Endothelial cell of hepatic sinusoid (primary cell): ENCODE measurements around the gene HES6.
"Not testable (repeated sequence)": the region's sequence is repeated elsewhere in the genome, so short reads cannot be mapped to it uniquely, and the experiment has no call there.

Source experiments
- in situ Hi-C: cut with HindIII; loops from 2 replicates; pipeline ENCODE4 v1.10.0; 2017; ENCODE audit warnings: low sequenced_read_pairs

The HES6 gene

DNA sequence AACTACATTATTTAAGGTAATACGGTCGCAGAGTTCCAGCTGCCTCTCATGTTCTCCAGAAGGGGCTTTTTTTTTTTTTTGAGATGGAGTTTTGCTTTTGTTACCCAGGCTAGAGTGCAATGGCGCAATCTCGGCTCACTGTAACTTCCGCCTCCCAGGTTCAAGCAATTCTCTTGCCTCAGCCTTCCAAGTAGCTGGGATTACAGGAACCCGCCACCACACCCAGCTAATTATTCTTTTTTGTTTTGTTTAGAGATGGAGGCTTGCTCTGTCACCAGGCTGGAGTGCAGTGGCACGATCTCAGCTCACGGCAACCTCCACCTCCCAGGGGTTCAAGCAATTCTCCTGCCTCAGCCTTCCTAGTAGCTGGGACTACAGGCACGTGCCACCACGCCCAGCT lies 33.6 kb upstream of the HES6 start:
- in situ Hi-C loops: not testable (repeated sequence)

GRCh38 chr2:238272156-238272555 lies 32.3 kb upstream of the HES6 start:
- in situ Hi-C loops: no loop called here

DNA sequence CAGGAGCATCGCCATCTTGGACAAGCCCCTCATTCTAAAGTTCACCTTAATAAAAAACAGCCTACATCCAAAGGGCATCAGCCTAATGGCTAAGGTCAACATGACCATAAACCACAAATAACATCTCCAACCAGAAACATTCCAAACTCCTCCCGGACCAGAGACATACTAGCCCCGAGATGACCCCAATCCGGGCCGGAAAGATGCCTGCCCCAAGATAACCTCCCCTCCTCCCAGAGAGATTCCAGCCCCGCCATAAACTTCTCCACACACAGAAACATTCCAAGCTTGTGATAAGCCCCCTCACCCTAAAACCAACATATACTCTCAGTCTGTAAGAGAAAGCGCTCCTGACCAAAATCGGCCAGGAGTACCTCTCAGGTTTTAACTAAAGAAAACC lies 31.8 kb upstream of the HES6 start:
- in situ Hi-C loops: not testable (repeated sequence)

DNA sequence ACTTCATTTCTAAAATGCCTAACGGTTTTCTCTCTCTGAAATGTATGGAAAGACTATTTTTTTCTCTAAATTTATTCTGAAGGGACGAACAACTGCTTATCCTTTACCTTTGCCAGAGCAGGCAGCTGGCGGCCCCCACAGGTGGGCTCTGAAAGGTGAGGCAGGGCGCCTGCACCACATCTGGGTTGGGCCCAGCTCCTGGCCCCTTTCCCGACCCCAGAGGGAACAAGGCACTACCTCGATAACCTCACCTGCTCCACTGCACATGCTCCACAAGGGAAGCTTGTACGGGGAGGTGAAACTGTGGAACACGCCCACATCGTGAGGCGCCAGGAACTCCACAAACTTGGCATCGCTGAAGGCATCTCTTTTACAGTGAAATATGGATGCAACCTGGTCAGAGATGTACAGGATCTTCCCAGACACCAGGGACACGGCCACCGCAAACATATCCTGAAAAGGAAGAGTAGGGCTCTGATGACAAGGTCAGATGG lies 31.3 kb upstream of the HES6 start:
- in situ Hi-C loops: no loop called here

DNA sequence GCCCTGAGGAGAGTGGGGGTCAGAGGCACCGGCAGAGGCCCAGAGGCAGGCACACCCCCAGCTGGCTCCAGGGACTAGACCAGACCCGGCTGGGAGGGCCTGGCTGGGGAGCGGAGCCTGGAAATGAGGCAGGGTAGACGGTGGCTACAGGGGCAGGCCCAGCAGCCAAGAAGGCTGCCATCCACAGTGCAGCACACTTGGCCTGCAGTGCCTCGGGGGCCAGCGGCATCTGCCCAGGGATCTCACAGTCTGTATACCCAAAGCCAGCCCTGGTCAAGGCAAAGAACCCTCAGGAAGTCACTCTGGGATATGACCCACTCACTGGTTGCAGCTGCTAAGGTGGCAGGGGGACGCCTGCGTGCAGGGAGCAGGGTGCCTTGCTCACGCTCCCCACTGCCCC lies 30.8 kb upstream of the HES6 start:
- in situ Hi-C loops: no loop called here

GRCh38 chr2:238269741-238270140 lies 29.9 kb upstream of the HES6 start:
- in situ Hi-C loops: no loop called here

DNA sequence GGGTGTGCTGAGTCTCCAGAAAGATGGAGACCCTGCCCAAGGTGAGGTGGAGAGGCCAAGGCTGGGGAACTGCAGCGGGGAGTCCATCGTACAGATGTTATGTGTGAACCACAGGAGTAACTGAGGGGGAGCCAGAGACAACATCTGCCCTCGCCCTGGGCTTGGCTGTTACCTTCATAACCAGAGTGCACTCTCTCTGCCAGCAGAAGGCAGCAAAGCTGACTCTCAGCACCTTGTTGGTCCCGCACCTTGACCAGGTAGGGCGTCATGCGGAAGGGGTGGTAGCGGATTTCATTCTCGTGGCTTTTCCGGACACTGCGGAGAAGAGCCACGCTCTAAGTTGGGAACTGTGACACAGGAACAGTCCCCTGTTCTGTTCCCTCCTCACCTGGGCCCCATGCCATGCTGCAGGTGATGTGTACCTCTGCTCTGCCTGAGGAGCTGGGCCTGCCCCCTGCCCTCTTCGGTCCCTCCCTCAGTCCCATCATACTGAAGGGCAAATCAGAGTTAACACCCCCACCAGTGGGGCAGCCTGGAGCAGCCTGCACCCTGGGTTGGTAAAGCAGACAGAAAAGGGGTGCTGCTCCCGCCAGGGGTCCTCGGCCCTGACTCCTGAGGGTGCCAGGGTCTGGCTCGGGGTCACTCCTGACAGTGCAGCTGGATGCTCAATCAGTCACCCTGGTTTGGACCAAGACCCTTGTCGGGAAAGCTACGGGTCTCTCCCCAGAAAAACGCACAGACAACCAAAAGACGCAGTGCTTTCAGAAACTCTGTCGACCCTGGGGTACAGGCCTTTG lies 28.2 kb upstream of the HES6 start:
- in situ Hi-C loops: no loop called here

GRCh38 chr2:238267341-238267710 lies 27.5 kb upstream of the HES6 start:
- in situ Hi-C loops: no loop called here

GRCh38 chr2:238265605-238266004 lies 25.8 kb upstream of the HES6 start:
- in situ Hi-C loops: no loop called here

DNA sequence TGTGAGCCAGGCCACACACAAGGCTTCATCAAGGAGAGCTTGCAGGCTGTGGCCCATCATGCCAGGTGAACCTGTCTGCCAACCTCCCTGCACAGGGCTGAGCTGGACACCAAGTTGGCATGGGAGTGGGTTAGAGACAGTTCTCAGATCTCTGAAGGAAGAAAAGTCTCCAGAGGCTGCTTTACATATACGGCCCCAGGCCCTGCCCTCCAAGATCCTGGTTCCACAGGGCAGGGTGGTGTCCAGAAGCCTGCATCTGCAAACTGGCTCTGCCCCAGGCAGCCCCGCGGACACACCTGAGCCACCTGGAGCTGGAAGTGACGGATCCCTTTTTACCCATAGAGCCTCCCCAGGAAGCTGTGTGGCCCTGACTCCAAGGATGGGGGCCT lies 24.2 kb upstream of the HES6 start:
- in situ Hi-C loops: no loop called here

DNA sequence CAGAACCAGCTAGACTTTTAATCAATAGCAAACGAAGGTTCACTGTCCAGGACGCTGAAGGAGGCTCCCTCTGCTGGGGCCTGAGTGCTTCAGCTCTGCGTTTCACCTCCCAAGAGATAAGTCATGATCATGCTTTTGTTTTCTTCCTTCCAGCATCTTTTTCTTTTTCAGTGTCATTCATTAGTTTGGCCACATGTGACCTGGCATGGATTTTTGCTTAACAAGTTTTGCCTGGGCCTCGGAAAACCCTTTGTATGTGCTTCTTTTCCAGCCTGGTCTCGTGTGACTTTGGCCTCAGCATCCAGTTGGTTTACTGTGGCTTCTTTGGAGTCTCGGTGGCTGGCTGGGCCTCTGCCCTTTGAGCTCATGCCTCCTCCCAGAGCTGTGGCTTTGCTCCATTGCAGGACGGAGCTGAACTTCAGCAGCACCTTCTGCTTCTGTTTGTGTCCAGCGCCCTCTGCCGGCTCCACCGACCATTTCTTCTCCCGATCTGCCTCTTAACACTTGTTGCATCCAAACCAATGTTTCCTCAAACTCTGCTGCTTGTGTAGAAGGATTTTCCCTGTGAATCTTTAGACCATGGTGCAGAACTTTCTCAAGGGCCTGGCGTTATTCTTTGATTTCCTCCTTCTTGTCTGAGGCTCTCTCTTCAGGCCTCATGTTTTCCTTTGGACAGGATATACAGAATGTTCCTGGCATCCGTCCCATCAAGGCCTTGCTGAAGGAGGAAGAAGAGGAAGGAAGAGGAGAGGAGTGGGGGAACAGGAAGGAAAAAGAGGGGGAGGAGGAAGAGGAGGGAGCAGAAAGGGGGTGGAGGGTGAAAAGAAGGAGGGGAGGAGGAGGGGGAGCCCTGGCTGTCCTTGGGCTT lies 23.6 kb upstream of the HES6 start:
- in situ Hi-C loops: no loop called here

DNA sequence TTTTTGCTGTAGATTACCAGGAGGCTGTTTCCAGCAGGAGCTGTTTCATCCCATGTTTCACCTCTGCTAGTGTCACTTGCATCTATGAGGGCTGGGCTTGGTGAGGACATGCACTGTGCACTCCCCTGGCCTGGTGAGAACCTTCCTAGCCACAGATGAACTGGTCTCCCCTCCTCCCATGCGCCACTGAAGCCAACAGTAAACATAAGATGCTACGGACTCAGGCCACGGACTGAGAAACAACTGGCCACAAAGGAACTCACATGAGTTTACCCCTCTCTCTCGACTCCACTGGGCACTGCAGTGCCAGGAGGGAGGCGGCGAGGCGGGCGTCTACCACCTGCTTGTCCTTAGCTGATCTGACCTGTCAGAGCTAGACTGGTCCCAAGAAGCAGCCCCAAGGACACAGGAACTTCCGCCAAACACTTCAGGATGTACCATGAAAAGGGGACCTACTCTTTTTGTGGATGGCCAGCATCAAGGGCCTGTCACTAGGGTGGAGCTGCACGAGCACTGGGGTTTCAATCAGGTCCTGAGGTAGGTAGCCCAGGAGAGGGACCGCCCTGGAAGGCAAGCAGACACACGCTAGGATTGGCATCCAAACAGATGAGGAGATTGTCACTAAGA lies 22.8 kb upstream of the HES6 start:
- in situ Hi-C loops: no loop called here

DNA sequence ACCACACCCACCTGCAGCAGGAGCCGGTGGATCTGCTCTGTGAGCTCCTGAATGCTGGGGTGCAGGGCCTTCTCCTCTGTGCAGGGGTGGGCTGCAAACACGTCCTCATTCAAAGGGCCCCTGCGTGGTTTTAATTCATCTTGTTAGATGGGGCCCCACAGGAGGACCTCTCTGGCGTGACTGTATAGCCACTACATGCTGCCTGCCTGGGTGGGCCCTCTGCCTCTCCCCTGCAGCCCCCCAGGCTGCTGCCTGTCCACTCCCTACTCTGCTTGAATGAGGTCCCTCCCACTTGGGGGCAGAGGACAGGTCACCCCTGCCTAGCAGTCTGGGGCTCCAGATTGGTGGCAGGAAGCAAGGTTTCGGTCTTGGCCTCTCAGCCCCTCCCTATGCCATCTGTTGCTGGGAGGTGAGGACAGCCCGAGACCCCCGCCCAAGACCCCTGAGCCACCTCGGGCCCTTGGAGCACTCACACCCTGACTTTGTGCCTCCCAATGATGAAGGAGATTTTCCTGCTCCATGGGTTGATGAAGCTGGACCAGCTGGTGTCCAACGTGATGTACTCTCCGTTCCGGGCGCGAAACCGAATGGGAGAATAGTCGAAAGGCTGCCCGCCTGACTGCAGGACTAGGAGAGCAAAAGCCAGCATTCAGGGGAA lies 22.0 kb upstream of the HES6 start:
- in situ Hi-C loops: no loop called here

DNA sequence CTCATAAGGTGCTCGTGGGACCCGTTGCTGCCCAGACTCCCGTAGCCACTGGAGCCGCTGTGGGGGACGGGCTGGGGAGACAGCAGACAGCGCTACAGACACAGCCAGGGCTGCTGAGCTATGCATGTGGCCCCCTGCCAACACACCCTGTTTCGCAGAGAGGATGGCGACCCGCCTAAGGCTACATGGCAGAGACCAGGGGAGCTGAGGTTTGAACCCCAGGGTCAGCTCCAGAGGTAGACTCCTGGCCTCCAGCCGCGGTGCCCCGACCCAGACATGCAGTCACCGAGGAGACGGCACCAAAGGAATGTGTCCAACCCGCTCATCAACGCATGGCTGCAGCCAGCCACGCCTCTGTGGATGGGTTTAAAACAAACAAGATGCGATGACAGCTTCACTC lies 21.0 kb upstream of the HES6 start:
- in situ Hi-C loops: no loop called here

- in situ Hi-C loops: no loop called here
Observed at GRCh38 chr2:238259061-238260020, 19.5 kb upstream of the HES6 start.

DNA sequence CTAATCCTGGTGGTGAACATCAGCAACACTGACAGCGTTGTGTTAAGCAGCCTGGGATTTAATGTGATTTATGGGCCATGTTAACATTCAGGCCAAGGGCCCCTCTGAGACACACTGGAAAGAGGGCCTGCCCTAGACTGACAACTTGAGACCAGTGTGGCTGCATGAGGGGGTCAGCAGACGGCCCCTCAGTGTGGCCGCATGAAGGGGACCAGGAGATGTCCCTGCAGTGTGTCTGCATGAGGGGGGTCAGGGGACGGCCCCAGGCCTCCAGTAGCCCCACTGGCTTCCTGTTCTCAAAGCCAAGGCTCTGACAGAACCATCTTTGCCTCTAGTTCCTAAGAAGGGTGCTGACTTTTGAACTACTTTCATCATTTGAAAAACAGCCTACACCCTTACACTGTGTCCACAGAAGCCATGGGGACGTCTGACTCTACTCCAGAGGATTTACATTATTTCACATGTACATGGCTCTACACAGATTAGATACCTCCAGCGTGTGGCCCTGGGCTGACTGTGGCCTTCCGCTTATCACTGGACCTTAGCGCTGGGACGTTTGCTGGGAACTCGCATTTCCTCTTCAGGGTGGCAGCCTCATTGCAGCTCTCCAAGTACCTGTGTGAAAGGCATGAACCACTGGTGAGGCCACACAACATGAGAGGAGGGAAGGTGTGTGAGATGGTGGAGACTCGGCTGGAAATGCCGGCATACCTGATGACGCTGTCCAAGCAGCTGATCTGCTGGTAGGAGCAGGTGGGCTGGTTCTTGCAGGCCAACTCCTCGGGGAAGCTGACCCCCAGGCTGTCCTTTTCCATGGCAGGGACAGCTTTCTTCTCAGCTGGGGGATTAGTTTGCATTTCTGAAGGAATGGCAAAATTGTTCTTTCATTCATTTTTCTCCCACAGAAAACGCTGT lies 18.2 kb upstream of the HES6 start:
- in situ Hi-C loops: no loop called here

- in situ Hi-C loops: no loop called here
Observed at GRCh38 chr2:238256594-238257104, 16.8 kb upstream of the HES6 start.

GRCh38 chr2:238256111-238256510 lies 16.3 kb upstream of the HES6 start:
- in situ Hi-C loops: no loop called here

- in situ Hi-C loops: no loop called here
Observed at GRCh38 chr2:238255636-238256035, 15.8 kb upstream of the HES6 start.
